OCI-LY7 (cell line): ENCODE data around the gene ANAPC16.

Experiments used
- CTCF ChIP-seq: fragments of 200-600 bp; sonication (generic); conservative IDR thresholded peaks from 2 replicates; pipeline ENCODE4 v1.5.1; 2014; ENCODE audit warnings: mild to moderate bottlenecking, antibody characterized with exemption, low read length, moderate library complexity, mixed read lengths
- EZH2phosphoT487 ChIP-seq: fragments of 200-600 bp; sonication (generic); IDR thresholded peaks from 2 replicates; pipeline ENCODE4 v1.6.1; 2018; ENCODE audit warnings: low read depth, borderline replicate concordance, mild to moderate bottlenecking, mixed run types, antibody characterized with exemption, low read length, moderate library complexity, mixed read lengths

- no peak for TF ChIP-seq CTCF
- no peak for TF ChIP-seq EZH2phosphoT487
Observed at GRCh38 chr10:72171175-72171630, 44.6 kb upstream of the ANAPC16 start.
